HuH-7 (cell line): ENCODE results near the gene ATP7B.
"Not testable (repeated sequence)": the region's sequence is repeated elsewhere in the genome, so short reads cannot be mapped to it uniquely, and the experiment has no call there.

Experiments used
- DNase-seq: peaks from one replicate; pipeline ENCODE4 v3.0.0; 2011; ENCODE audit warnings: low spot score

ATP7B gene

GRCh38 chr13:52010890-52011631 lies at the start of gene ATP7B:
Gene ATP7B (minus strand): TSS chr13:52011450. CDS start chr13:52011337, 113 bp downstream.
- peak; percentile 29 for DNase-seq

GRCh38 chr13:52053460-52053859 lies 42.2 kb upstream of the ATP7B start:
- no peak for DNase-seq

- no peak for DNase-seq
Measured at GRCh38 chr13:52051400-52051799, 40.1 kb upstream of the ATP7B start.

GRCh38 chr13:52048516-52048915 lies 37.3 kb upstream of the ATP7B start:
- no peak for DNase-seq

- no peak for DNase-seq
Measured at GRCh38 chr13:52047463-52047862, 36.2 kb upstream of the ATP7B start.

- DNase-seq, result no peak
Measured at GRCh38 chr13:52043675-52044074, 32.4 kb upstream of the ATP7B start.

GRCh38 chr13:52036037-52036436 lies 24.8 kb upstream of the ATP7B start:
- no peak for DNase-seq

GRCh38 chr13:52034616-52035226 lies 23.5 kb upstream of the ATP7B start:
- no peak for DNase-seq

- no peak for DNase-seq
Measured at GRCh38 chr13:52033039-52033438, 21.8 kb upstream of the ATP7B start.

- not testable (repeated sequence) for DNase-seq
Measured at GRCh38 chr13:52030401-52030800, 19.2 kb upstream of the ATP7B start.

- DNase-seq, result no peak
Measured at GRCh38 chr13:52029569-52029968, 18.3 kb upstream of the ATP7B start.

- no peak for DNase-seq
Measured at GRCh38 chr13:52027832-52028231, 16.6 kb upstream of the ATP7B start.

- DNase-seq, result no peak
Measured at GRCh38 chr13:52026246-52026626, 15.0 kb upstream of the ATP7B start.

GRCh38 chr13:52025475-52026245 lies 14.4 kb upstream of the ATP7B start:
- peak; percentile 43 for DNase-seq

GRCh38 chr13:52024481-52024880 lies 13.2 kb upstream of the ATP7B start, which contains the start of gene UTP14C:
Gene UTP14C (plus strand): TSS chr13:52024691. CDS start chr13:52028805, 4,114 bp downstream.
- DNase-seq, result no peak

- no peak for DNase-seq
Measured at GRCh38 chr13:52022356-52022755, 11.1 kb upstream of the ATP7B start.

- DNase-seq, result no peak
Measured at GRCh38 chr13:52020191-52020590, 8.9 kb upstream of the ATP7B start.

GRCh38 chr13:52016296-52016695 lies 5.0 kb upstream of the ATP7B start:
- DNase-seq, result no peak

GRCh38 chr13:52012512-52012836 lies 1.2 kb upstream of the ATP7B start:
- DNase-seq, result no peak

GRCh38 chr13:52011632-52012511 lies 622 bp upstream of the ATP7B start, which contains the start of gene ALG11:
Gene ALG11 (plus strand): TSS chr13:52012398. CDS start chr13:52012419, 21 bp downstream.
- peak; percentile 85 for DNase-seq

GRCh38 chr13:52009946-52010345 lies 1.3 kb downstream of the ATP7B start:
- no peak for DNase-seq
